GM12878 (cell line): ENCODE results near the gene EPHB2. TPM values are rescaled to one million over a fixed set of nuclear protein-coding genes. Genes with fewer than 3 reads are reported as not detected.

Experiments
- ATF7 ChIP-seq: fragments of 450-650 bp; IDR thresholded peaks from 2 replicates; pipeline ENCODE4 v1.6.1; 2016; ENCODE audit warnings: low read depth, mild to moderate bottlenecking
- BACH1 ChIP-seq: fragments of 450-650 bp; IDR thresholded peaks from 2 replicates; pipeline ENCODE4 v1.6.1; 2017; ENCODE audit warnings: mild to moderate bottlenecking, borderline replicate concordance
- BCL11A ChIP-seq: IDR thresholded peaks from 2 replicates; pipeline ENCODE4 v1.6.1; 2011; ENCODE audit warnings: low read depth, low read length
- CHD4 ChIP-seq: fragments of 200-600 bp; sonication (generic); IDR thresholded peaks from 2 replicates; pipeline ENCODE4 v1.6.1; 2016; ENCODE audit warnings: mild to moderate bottlenecking
- EED ChIP-seq: sonication (generic); IDR thresholded peaks from 2 replicates; pipeline ENCODE4 v1.6.1; 2016; ENCODE audit warnings: antibody characterized with exemption, low read depth
- ETV6 ChIP-seq, 2 experiments: fragments of 450-650 bp in 1 of 2; IDR thresholded peaks in 1 of 2; conservative IDR thresholded peaks in 1 of 2; 2 replicates each; pipeline ENCODE4 v1.6.1; 2014; ENCODE audit warnings: antibody characterized with exemption in 1 of 2, borderline replicate concordance in 1 of 2, low read depth in 1 of 2, mild to moderate bottlenecking in 1 of 2, moderate library complexity in 1 of 2
- FOXM1 ChIP-seq: IDR thresholded peaks from 2 replicates; pipeline ENCODE4 v1.6.1; 2012; ENCODE audit warnings: low read depth, mild to moderate bottlenecking, inconsistent platforms, low read length, moderate library complexity
- HDAC6 ChIP-seq: fragments of 200-600 bp; sonication (generic); IDR thresholded peaks from one replicate; pipeline ENCODE4 v1.8.0; 2017; ENCODE audit warnings: antibody characterized with exemption; ENCODE audit not compliant: unreplicated experiment
- IRF4 ChIP-seq: IDR thresholded peaks from 2 replicates; pipeline ENCODE4 v1.6.1; 2011; ENCODE audit warnings: low read depth, low read length
- MEF2A ChIP-seq: IDR thresholded peaks from 2 replicates; pipeline ENCODE4 v1.6.1; 2011; ENCODE audit warnings: low read depth, mild to moderate bottlenecking, low read length, moderate library complexity; ENCODE audit not compliant: insufficient read depth
- MYB ChIP-seq: fragments of 150-350 bp; IDR thresholded peaks from 2 replicates; pipeline ENCODE4 v1.6.1; 2014; ENCODE audit warnings: mild to moderate bottlenecking, low read depth, low read length, borderline replicate concordance
- NFYB ChIP-seq: IDR thresholded peaks from 2 replicates; pipeline ENCODE4 v1.6.1; 2011; ENCODE audit warnings: low read depth, mild to moderate bottlenecking, low read length, improper control_type of control experiment, moderate library complexity; ENCODE audit not compliant: insufficient read depth
- NR2C1 ChIP-seq: fragments of 450-650 bp; IDR thresholded peaks from 2 replicates; pipeline ENCODE4 v1.6.1; 2017; ENCODE audit warnings: antibody characterized with exemption, mild to moderate bottlenecking, moderate library complexity
- RAD21 ChIP-seq: IDR thresholded peaks from 2 replicates; pipeline ENCODE4 v1.6.1; 2011; ENCODE audit warnings: mild to moderate bottlenecking, low read depth, low read length, moderate library complexity; ENCODE audit not compliant: insufficient read depth
- RAD51 ChIP-seq: fragments of 450-650 bp; IDR thresholded peaks from 2 replicates; pipeline ENCODE4 v1.6.1; 2016; ENCODE audit warnings: moderate library complexity, mild to moderate bottlenecking, inconsistent platforms
- RBBP5 ChIP-seq: fragments of 200-600 bp; sonication (generic); conservative IDR thresholded peaks from 2 replicates; pipeline ENCODE4 v1.6.1; 2016
- RCOR1 ChIP-seq: conservative IDR thresholded peaks from 2 replicates; pipeline ENCODE4 v1.6.1; 2012; ENCODE audit warnings: low read depth, low read length, improper control_type of control experiment
- RELA ChIP-seq: fragments of 450-650 bp; IDR thresholded peaks from 2 replicates; pipeline ENCODE4 v1.8.0; 2014; ENCODE audit warnings: borderline replicate concordance; ENCODE audit not compliant: partially characterized antibody
- RUNX3 ChIP-seq: IDR thresholded peaks from 2 replicates; pipeline ENCODE4 v1.6.1; 2012; ENCODE audit warnings: low read length, inconsistent platforms
- SMAD1 ChIP-seq: fragments of 450-650 bp; IDR thresholded peaks from 2 replicates; pipeline ENCODE4 v1.6.1; 2018; ENCODE audit warnings: mild to moderate bottlenecking, low read depth; ENCODE audit not compliant: partially characterized antibody
- SREBF1 ChIP-seq: IDR thresholded peaks from 2 replicates; pipeline ENCODE4 v1.6.1; 2012; ENCODE audit warnings: mild to moderate bottlenecking, low read length
- YY1 ChIP-seq: IDR thresholded peaks from 2 replicates; pipeline ENCODE4 v1.6.1; 2011; ENCODE audit warnings: low read depth, mild to moderate bottlenecking, low read length
- polyA plus RNA-seq, 11 experiments: library from polyadenylated mRNA; depleted of rRNA in 4 of 11; unstranded in 6 of 11; stranded (reverse) in 5 of 11; fragments of >200 nt; fragmentation: Nextera tagmentation in 4 of 11; fragmentation: Illumina TruSeq in 1 of 11; extraction: Ambion mirVana in 4 of 11; extraction: Trizol in 1 of 11; gene quantifications; 1 replicate in 1 of 11; 2 replicates in 10 of 11; pipeline versions ENCODE4 v1.2.1 to v1.2.3, GENCODE V29; 2011 to 2016; ENCODE audit warnings: inconsistent platforms in 2 of 11, missing spikeins in 2 of 11, low read depth in 1 of 11
- total RNA-seq, 4 experiments: library from RNA; depleted of rRNA in 3 of 4; stranded (reverse); fragments of >200 nt in 3 of 4; fragmentation: Illumina TruSeq in 1 of 4; extraction: Trizol in 1 of 4; gene quantifications; 2 replicates each; pipeline versions ENCODE4 v1.2.1 to v1.2.3, GENCODE V29; 2013 to 2021
- TF ChIP-seq, protein P1 (sequence below): fragments of 450-650 bp; IDR thresholded peaks from 2 replicates; pipeline ENCODE4 v1.6.1; 2017; ENCODE audit warnings: mild to moderate bottlenecking, low read depth, inconsistent platforms; ENCODE audit not compliant: poor library complexity, severe bottlenecking
- TF ChIP-seq, protein P2 (sequence below): IDR thresholded peaks from 2 replicates; pipeline ENCODE4 v1.6.1; 2011; ENCODE audit warnings: low read depth, low read length, improper control_type of control experiment, borderline replicate concordance
- TF ChIP-seq, protein P3 (sequence below): IDR thresholded peaks from 2 replicates; pipeline ENCODE4 v1.6.1; 2011; ENCODE audit warnings: borderline replicate concordance, low read depth, mild to moderate bottlenecking, moderate library complexity, low read length; ENCODE audit not compliant: insufficient read depth, poor library complexity, severe bottlenecking
- TF ChIP-seq, protein P4 (sequence below): fragments of 450-650 bp; IDR thresholded peaks from 2 replicates; pipeline ENCODE4 v1.6.1; 2017; ENCODE audit warnings: borderline replicate concordance

Gene EPHB2
- total and polyA plus RNA-seq, 10 of the 15 experiments (the other 5 are each of a cell fraction or from before 2014, with no cell fraction given), result 0.13 to 3.3 (median 0.92) TPM

DNA sequence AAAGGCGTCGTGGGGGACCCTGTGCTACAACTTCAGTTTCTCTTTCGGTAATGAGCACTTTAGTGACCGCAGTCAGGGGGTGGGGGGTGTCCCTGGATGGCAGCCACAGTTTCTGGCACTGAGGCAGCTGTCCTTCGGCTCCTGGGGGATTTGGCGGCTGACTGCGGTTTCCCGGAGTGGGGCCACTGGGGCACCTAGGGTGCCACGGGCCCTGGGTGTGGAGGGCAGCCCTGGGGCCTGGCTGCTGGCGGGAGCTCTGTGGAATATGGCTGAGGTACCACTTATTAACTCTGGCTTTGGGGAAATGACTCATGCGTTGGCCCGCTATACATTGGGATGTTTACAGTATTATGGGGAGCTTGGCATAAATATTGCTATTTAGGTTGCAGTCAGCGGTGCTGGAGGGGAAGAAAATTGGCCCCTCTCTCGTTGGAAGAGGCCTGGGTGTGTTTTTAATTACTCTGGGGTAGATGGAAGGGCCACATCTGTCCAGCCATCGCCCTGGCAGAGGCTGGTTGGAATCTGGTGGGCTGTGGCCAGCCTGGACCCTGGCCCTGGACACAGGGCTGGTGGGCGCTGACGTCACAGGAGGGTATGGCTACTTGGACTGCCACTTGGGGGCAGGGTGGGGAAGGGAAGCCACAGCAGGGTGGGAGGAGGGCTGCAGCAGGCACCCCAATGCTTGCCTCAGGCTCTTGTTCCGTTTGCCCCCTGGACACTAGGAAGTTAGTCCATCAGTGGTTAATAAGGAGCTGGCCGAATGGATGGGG lies 2.0 kb downstream of the EPHB2 start (continued):
- 0 out of 2 replicates have a peak, but pooled peaks have one; percentile 34 for TF ChIP-seq ATF7
- TF ChIP-seq, protein P1, sequence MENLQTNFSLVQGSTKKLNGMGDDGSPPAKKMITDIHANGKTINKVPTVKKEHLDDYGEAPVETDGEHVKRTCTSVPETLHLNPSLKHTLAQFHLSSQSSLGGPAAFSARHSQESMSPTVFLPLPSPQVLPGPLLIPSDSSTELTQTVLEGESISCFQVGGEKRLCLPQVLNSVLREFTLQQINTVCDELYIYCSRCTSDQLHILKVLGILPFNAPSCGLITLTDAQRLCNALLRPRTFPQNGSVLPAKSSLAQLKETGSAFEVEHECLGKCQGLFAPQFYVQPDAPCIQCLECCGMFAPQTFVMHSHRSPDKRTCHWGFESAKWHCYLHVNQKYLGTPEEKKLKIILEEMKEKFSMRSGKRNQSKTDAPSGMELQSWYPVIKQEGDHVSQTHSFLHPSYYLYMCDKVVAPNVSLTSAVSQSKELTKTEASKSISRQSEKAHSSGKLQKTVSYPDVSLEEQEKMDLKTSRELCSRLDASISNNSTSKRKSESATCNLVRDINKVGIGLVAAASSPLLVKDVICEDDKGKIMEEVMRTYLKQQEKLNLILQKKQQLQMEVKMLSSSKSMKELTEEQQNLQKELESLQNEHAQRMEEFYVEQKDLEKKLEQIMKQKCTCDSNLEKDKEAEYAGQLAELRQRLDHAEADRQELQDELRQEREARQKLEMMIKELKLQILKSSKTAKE, result peak; percentile 7
- 0 out of 2 replicates have a peak, but pooled peaks have one; percentile 13 for TF ChIP-seq MEF2A
- no peak for TF ChIP-seq NFYB
- peak; percentile 70; the same call in 1 of the 2 replicates for TF ChIP-seq FOXM1
- TF ChIP-seq, protein P2, sequence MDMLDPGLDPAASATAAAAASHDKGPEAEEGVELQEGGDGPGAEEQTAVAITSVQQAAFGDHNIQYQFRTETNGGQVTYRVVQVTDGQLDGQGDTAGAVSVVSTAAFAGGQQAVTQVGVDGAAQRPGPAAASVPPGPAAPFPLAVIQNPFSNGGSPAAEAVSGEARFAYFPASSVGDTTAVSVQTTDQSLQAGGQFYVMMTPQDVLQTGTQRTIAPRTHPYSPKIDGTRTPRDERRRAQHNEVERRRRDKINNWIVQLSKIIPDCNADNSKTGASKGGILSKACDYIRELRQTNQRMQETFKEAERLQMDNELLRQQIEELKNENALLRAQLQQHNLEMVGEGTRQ, result no peak
- TF ChIP-seq, protein P3, sequence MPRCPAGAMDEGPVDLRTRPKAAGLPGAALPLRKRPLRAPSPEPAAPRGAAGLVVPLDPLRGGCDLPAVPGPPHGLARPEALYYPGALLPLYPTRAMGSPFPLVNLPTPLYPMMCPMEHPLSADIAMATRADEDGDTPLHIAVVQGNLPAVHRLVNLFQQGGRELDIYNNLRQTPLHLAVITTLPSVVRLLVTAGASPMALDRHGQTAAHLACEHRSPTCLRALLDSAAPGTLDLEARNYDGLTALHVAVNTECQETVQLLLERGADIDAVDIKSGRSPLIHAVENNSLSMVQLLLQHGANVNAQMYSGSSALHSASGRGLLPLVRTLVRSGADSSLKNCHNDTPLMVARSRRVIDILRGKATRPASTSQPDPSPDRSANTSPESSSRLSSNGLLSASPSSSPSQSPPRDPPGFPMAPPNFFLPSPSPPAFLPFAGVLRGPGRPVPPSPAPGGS, result peak; percentile 99
- TF ChIP-seq EED, result peak; percentile 95
- peak; percentile 98 for TF ChIP-seq RUNX3
- no peak for TF ChIP-seq RBBP5
- TF ChIP-seq RCOR1, result no peak
- TF ChIP-seq YY1, result peak; percentile 40; the same call in 1 of the 2 replicates
- TF ChIP-seq SMAD1, result no peak
- no peak for TF ChIP-seq CHD4
- no peak for TF ChIP-seq BACH1
- peak; percentile 65; the same call in 1 of the 2 replicates for TF ChIP-seq IRF4
- no peak for TF ChIP-seq SREBF1
- TF ChIP-seq ETV6 (conservative IDR thresholded peaks at IDR 0.05 in 1 of 2, IDR thresholded peaks at IDR 0.05 in 1 of 2; ENCODE audit: borderline replicate concordance in 1 of 2, low read depth in 1 of 2), result peak in 1 of 2 experiments; percentile 55; a peak in 1 of 4 replicates
- TF ChIP-seq MYB, result no peak
- no peak for TF ChIP-seq RAD51
- TF ChIP-seq RAD21, result no peak
- peak; percentile 47 for TF ChIP-seq RELA
- TF ChIP-seq HDAC6, result no peak
- TF ChIP-seq BCL11A, result peak; percentile 75
- TF ChIP-seq NR2C1, result no peak
- TF ChIP-seq, protein P4, sequence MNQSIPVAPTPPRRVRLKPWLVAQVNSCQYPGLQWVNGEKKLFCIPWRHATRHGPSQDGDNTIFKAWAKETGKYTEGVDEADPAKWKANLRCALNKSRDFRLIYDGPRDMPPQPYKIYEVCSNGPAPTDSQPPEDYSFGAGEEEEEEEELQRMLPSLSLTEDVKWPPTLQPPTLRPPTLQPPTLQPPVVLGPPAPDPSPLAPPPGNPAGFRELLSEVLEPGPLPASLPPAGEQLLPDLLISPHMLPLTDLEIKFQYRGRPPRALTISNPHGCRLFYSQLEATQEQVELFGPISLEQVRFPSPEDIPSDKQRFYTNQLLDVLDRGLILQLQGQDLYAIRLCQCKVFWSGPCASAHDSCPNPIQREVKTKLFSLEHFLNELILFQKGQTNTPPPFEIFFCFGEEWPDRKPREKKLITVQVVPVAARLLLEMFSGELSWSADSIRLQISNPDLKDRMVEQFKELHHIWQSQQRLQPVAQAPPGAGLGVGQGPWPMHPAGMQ, result no peak
